ENCODE measurements around the gene IL15RA.

- TF ChIP-seq, protein P1, sequence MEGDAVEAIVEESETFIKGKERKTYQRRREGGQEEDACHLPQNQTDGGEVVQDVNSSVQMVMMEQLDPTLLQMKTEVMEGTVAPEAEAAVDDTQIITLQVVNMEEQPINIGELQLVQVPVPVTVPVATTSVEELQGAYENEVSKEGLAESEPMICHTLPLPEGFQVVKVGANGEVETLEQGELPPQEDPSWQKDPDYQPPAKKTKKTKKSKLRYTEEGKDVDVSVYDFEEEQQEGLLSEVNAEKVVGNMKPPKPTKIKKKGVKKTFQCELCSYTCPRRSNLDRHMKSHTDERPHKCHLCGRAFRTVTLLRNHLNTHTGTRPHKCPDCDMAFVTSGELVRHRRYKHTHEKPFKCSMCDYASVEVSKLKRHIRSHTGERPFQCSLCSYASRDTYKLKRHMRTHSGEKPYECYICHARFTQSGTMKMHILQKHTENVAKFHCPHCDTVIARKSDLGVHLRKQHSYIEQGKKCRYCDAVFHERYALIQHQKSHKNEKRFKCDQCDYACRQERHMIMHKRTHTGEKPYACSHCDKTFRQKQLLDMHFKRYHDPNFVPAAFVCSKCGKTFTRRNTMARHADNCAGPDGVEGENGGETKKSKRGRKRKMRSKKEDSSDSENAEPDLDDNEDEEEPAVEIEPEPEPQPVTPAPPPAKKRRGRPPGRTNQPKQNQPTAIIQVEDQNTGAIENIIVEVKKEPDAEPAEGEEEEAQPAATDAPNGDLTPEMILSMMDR (IDR thresholded peaks at IDR 0.05), result no peak
- no peak for TF ChIP-seq POLR2A (IDR thresholded peaks at IDR 0.05)
Observed at GRCh38 chr10:6005856-6006395, 28.6 kb upstream of the IL15RA start.
